Choroid plexus epithelial cell (primary cell): Measurements from ENCODE around the gene CLEC14A.

Source experiments
- DNase-seq: peaks from one replicate; pipeline ENCODE4 v3.0.0-alpha.2; 2010; ENCODE audit warnings: low read depth
- H3K4me3 ChIP-seq: 2 replicates; pipeline ENCODE4 v1.5.1; 2011; ENCODE audit warnings: low read depth, mild to moderate bottlenecking, control low read depth, low read length, moderate library complexity
- CTCF ChIP-seq: conservative IDR thresholded peaks from 2 replicates; pipeline ENCODE4 v1.5.1; 2011; ENCODE audit warnings: low read depth, mild to moderate bottlenecking, control low read depth, inconsistent platforms, low read length, moderate library complexity

Gene CLEC14A

GRCh38 chr14:38225946-38226345 lies 29.9 kb downstream of the CLEC14A start:
- TF ChIP-seq CTCF, result no peak
- H3K4me3 ChIP-seq, result no peak overlapping the region
- DNase-seq, result no peak

GRCh38 chr14:38224338-38224737 lies 31.6 kb downstream of the CLEC14A start:
- DNase-seq, result no peak
- no peak overlapping the region for H3K4me3 ChIP-seq
- no peak for TF ChIP-seq CTCF

- no peak for TF ChIP-seq CTCF
- DNase-seq, result no peak
- no peak overlapping the region for H3K4me3 ChIP-seq
Measured at GRCh38 chr14:38221077-38221476, 34.8 kb downstream of the CLEC14A start.

GRCh38 chr14:38217553-38217952 lies 38.3 kb downstream of the CLEC14A start:
- no peak overlapping the region for H3K4me3 ChIP-seq
- peak; percentile 29 for DNase-seq
- no peak for TF ChIP-seq CTCF

- H3K4me3 ChIP-seq, result no peak overlapping the region
- DNase-seq, result no peak
- TF ChIP-seq CTCF, result no peak
Measured at GRCh38 chr14:38213001-38213400, 42.9 kb downstream of the CLEC14A start.

- TF ChIP-seq CTCF, result no peak
- no peak for DNase-seq
- H3K4me3 ChIP-seq, result no peak overlapping the region
Measured at GRCh38 chr14:38212111-38212510, 43.8 kb downstream of the CLEC14A start.

GRCh38 chr14:38211255-38211735 lies 44.6 kb downstream of the CLEC14A start:
- no peak overlapping the region for H3K4me3 ChIP-seq
- no peak for TF ChIP-seq CTCF
- DNase-seq, result no peak
